GM23248 (cell line): ENCODE measurements around the gene LGALS9C. TPM values are rescaled to one million over a fixed set of nuclear protein-coding genes. Genes with fewer than 3 reads are reported as not detected.
"Not testable (repeated sequence)": the region's sequence is repeated elsewhere in the genome, so short reads cannot be mapped to it uniquely, and the experiment has no call there.

Experiments
- DNase-seq: peaks from one replicate; pipeline ENCODE4 v3.0.0-alpha.2; 2015
- H2AFZ ChIP-seq: fragments of 200-600 bp; sonication (generic); 2 replicates; pipeline ENCODE4 v1.6.1; 2016; ENCODE audit warnings: antibody characterized with exemption
- H3F3A ChIP-seq: fragments of 200-600 bp; sonication (generic); 2 replicates; pipeline ENCODE4 v1.6.1; 2016; ENCODE audit warnings: mild to moderate bottlenecking, antibody characterized with exemption, mixed run types; ENCODE audit not compliant: insufficient read depth
- H3K27ac ChIP-seq: fragments of 200-600 bp; sonication (generic); 2 replicates; pipeline ENCODE4 v1.5.1; 2016; ENCODE audit warnings: mild to moderate bottlenecking
- H3K27me3 ChIP-seq: fragments of 200-600 bp; sonication (generic); replicated peaks from 2 replicates; pipeline ENCODE4 v1.6.1; 2016; ENCODE audit warnings: mild to moderate bottlenecking; ENCODE audit not compliant: insufficient read depth
- H3K36me3 ChIP-seq: fragments of 200-600 bp; sonication (generic); 2 replicates; pipeline ENCODE4 v1.6.1; 2016; ENCODE audit warnings: low read depth, mild to moderate bottlenecking
- H3K4me1 ChIP-seq: fragments of 200-600 bp; sonication (generic); 2 replicates; pipeline ENCODE4 v1.6.1; 2016; ENCODE audit warnings: mild to moderate bottlenecking; ENCODE audit not compliant: insufficient read depth
- H3K4me2 ChIP-seq: fragments of 200-600 bp; sonication (generic); one replicate; pipeline ENCODE4 v1.6.1; 2016; ENCODE audit warnings: mild to moderate bottlenecking; ENCODE audit not compliant: unreplicated experiment
- H3K4me3 ChIP-seq: fragments of 200-600 bp; sonication (generic); 2 replicates; pipeline ENCODE4 v1.5.1; 2016; ENCODE audit warnings: mild to moderate bottlenecking
- H3K79me2 ChIP-seq: fragments of 200-600 bp; sonication (generic); 2 replicates; pipeline ENCODE4 v1.6.1; 2016; ENCODE audit warnings: mild to moderate bottlenecking; ENCODE audit not compliant: insufficient read depth
- H3K9ac ChIP-seq: fragments of 200-600 bp; sonication (generic); 2 replicates; pipeline ENCODE4 v1.6.1; 2016; ENCODE audit warnings: mild to moderate bottlenecking
- H3K9me2 ChIP-seq: fragments of 200-600 bp; sonication (generic); 2 replicates; pipeline ENCODE4 v1.6.1; 2016; ENCODE audit warnings: mixed run types, mild to moderate bottlenecking, moderate library complexity; ENCODE audit not compliant: insufficient read depth
- H3K9me3 ChIP-seq: fragments of 200-600 bp; sonication (generic); one replicate; pipeline ENCODE4 v1.6.1; 2017; ENCODE audit warnings: low read depth
- H4K20me1 ChIP-seq: fragments of 200-600 bp; sonication (generic); 2 replicates; pipeline ENCODE4 v1.6.0; 2016; ENCODE audit not compliant: insufficient read depth
- WGBS, 2 experiments: methylation state at CpG; one replicate each; pipeline ENCODE4 v1.1.6; 2015 to 2017; ENCODE audit warnings: low lambda C conversion rate in 2 of 2, low coverage in 1 of 2; ENCODE audit errors: missing lambda C conversion rate in 2 of 2; 5-methylcytosine and 5-hydroxymethylcytosine counted together
- in situ Hi-C: fragments of 300-500 bp; cut with MboI; formaldehyde crosslinking; loops from 2 replicates; pipeline ENCODE4 v1.15.0; 2020
- polyA plus RNA-seq: library from polyadenylated mRNA; unstranded; fragments of >200 nt; fragmentation: Nextera tagmentation; extraction: Ambion mirVana; gene quantifications from 2 replicates; pipeline ENCODE4 v1.2.1, GENCODE V29; 2016
- total RNA-seq: library from RNA; depleted of rRNA; stranded (reverse); fragments of >200 nt; shearing (Covaris generic); gene quantifications from 2 replicates; pipeline ENCODE4 v1.2.3, GENCODE V29; 2014

The LGALS9C gene
- total and polyA plus RNA-seq, 2 experiments from 2014 or later = not detected

DNA sequence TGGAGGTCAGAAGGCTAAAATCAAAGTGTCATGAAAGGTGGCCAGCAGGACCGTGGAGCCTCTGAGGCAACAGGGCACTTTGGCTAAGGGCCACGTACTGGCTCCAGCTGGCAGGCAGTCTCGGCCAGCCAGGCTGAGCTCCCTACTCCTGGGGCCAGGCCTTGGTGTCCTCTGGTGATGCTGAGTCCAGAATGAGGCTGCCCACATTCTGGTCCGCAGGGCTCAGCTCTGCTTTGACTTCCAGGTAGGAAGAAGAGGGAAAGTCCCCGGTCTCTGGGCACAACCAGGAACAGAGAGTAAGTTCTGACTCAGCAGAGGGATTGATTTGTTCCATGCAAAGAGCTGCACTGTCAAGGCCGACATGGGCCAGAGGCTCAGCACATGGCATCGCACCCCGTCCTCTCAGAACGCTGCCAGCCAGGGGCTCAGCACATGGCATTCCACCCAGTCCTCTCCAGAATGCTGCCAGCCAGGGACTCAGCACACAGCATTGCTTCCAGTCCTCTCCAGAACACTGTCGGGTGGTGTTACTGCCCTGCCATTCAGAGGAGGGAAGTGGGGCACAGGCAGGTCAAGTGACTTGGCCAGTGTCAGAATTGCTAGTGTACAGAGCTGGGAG lies 2.5 kb downstream of the LGALS9C start:
- 20 to 23% methylated on average over 5 to 6 of the region's 10 CpGs for WGBS, 2 experiments
- H3K4me3 ChIP-seq, H3K36me3 ChIP-seq, in situ Hi-C loops, H3K9me3 ChIP-seq, H3K4me1 ChIP-seq, H3K9ac ChIP-seq, H2AFZ ChIP-seq, H4K20me1 ChIP-seq, H3K27me3 ChIP-seq, H3K4me2 ChIP-seq, H3K79me2 ChIP-seq, H3F3A ChIP-seq, H3K27ac ChIP-seq, DNase-seq, H3K9me2 ChIP-seq: not testable (repeated sequence)

DNA sequence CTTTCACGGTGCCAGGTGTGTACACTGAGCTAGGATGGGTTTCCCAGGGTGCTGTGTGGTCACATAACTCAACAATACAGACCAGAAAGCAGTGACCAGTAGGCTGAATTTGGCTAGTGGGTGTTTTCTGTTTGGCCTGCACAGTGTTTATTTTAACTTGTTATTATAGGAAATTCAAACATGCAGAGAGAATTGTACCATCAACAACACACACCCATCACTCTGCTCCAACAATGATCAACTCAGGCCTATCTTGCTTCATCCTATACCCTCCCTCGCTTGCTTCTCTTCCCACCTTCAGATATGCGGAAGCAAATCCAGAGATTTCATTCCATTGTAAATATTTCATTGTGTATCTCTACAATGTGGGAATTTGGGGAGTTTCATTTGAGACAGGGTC lies 5.2 kb downstream of the LGALS9C start:
- H2AFZ ChIP-seq, H3K9me2 ChIP-seq, H4K20me1 ChIP-seq, in situ Hi-C loops, H3K27ac ChIP-seq, H3K4me3 ChIP-seq, H3K4me1 ChIP-seq, H3F3A ChIP-seq, H3K9ac ChIP-seq, H3K4me2 ChIP-seq, H3K36me3 ChIP-seq, H3K9me3 ChIP-seq, H3K79me2 ChIP-seq, DNase-seq, H3K27me3 ChIP-seq: not testable (repeated sequence)
- WGBS, 2 experiments = 65 to 91% methylated on average over 2 of the region's 3 CpGs

DNA sequence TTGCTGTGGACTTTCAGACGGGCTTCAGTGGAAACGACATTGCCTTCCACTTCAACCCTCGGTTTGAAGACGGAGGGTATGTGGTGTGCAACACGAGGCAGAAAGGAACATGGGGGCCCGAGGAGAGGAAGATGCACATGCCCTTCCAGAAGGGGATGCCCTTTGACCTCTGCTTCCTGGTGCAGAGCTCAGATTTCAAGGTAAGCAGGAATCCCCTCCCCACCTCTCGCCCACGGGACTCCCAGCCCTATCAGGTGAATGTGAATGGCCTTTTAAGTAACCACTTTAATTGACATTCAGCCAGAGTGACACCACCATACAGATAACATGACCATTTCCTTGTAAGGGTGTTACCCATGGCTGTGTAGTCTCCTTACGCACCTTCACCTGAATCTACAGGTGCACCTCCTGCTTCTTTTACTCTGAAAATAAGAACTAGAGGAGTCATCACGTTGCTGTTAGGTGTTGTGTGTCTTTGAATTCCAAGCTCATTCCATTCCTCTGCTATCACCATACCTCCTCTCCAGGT lies 9.4 kb downstream of the LGALS9C start:
- H3K4me3 ChIP-seq, H3K36me3 ChIP-seq, H3K9me3 ChIP-seq, H3K9me2 ChIP-seq, H2AFZ ChIP-seq, in situ Hi-C loops, H3K9ac ChIP-seq, H3K4me2 ChIP-seq, H3K27me3 ChIP-seq, H3F3A ChIP-seq, H3K4me1 ChIP-seq, H3K79me2 ChIP-seq, DNase-seq, H4K20me1 ChIP-seq, H3K27ac ChIP-seq: not testable (repeated sequence)
- WGBS, 2 experiments = 68 to 69% methylated on average over 6 to 7 of the region's 10 CpGs

DNA sequence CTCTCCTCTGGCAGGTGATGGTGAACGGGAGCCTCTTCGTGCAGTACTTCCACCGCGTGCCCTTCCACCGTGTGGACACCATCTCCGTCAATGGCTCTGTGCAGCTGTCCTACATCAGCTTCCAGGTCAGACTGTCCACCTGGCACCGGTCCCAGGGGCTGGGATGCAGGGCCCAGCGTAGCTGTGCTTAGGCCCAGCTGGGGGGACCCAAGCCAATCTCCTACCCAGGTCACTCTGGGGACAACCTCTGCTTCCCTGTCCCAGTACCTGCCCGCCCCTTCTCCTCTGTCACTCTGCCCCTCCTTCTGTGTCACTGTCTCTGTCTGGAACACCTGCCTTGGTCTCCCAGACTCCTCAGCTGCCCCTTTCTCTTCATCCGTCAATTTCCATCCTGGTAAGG lies 11.0 kb downstream of the LGALS9C start:
- in situ Hi-C loops, H3K4me2 ChIP-seq: not testable (repeated sequence)
- 53 to 65% methylated on average over 2 to 4 of the region's 10 CpGs for WGBS, 2 experiments

DNA sequence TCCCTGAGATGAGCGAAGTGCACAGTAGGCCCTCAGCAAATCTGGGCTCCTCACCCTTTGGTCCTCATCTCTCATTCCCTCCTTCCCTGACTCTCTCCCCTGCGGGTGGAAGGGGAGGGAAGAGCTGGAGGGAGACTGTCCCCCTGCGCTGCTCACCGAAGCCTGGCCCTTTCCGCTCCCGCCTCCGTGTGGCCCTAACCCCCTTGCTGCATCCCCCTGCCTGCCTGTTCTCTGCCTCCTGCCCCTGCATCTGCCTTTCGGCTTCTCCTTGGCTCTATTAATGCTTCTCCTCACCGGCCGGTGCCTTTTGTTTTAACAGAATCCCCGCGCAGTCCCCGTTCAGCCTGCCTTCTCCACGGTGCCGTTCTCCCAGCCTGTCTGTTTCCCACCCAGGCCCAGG lies 12.0 kb downstream of the LGALS9C start:
- H3F3A ChIP-seq, DNase-seq, H3K79me2 ChIP-seq, H2AFZ ChIP-seq, H3K9ac ChIP-seq, H3K9me2 ChIP-seq, H3K27me3 ChIP-seq, H3K4me3 ChIP-seq, in situ Hi-C loops, H3K27ac ChIP-seq, H3K9me3 ChIP-seq, H3K36me3 ChIP-seq, H4K20me1 ChIP-seq, H3K4me2 ChIP-seq, H3K4me1 ChIP-seq: not testable (repeated sequence)
- WGBS, 2 experiments = 59 to 62% methylated on average over 7 to 14 of the region's 15 CpGs

More for the DNA sequence above, 11.0 kb downstream of the LGALS9C start:
- not testable (repeated sequence) for H3K79me2 ChIP-seq, H3K9me3 ChIP-seq, H3F3A ChIP-seq, H2AFZ ChIP-seq, H3K27ac ChIP-seq, H3K36me3 ChIP-seq, H3K4me3 ChIP-seq, H3K9me2 ChIP-seq, H3K4me1 ChIP-seq, DNase-seq, H4K20me1 ChIP-seq, H3K27me3 ChIP-seq, H3K9ac ChIP-seq

DNA sequence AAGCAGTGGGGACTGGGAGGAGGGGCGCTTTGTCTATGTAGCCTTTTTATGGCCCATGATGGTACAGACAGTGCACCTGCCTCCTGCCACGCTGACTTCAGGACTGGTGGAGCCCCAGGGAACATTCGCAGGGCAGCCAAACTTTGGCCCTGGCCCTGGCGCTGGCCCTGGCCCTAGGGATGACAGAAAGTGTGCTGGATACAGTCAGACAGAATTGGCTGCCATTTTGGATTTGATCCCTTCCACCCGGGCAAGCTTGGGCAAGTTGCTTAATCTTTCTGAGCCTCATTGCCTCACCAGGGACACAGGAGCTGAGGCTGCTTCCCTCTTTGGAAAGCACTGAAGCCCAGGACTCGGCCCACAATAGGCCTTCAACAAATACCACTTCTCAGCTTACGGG lies 13.4 kb downstream of the LGALS9C start:
- H3K4me2 ChIP-seq, in situ Hi-C loops, H2AFZ ChIP-seq, H3F3A ChIP-seq, H3K4me3 ChIP-seq, H3K27me3 ChIP-seq, H3K4me1 ChIP-seq, H4K20me1 ChIP-seq, H3K79me2 ChIP-seq, H3K9ac ChIP-seq, H3K9me3 ChIP-seq, H3K27ac ChIP-seq, H3K36me3 ChIP-seq, H3K9me2 ChIP-seq, DNase-seq: not testable (repeated sequence)
- WGBS, 2 experiments = 0 to 43% methylated on average over 1 to 2 of the region's 7 CpGs

DNA sequence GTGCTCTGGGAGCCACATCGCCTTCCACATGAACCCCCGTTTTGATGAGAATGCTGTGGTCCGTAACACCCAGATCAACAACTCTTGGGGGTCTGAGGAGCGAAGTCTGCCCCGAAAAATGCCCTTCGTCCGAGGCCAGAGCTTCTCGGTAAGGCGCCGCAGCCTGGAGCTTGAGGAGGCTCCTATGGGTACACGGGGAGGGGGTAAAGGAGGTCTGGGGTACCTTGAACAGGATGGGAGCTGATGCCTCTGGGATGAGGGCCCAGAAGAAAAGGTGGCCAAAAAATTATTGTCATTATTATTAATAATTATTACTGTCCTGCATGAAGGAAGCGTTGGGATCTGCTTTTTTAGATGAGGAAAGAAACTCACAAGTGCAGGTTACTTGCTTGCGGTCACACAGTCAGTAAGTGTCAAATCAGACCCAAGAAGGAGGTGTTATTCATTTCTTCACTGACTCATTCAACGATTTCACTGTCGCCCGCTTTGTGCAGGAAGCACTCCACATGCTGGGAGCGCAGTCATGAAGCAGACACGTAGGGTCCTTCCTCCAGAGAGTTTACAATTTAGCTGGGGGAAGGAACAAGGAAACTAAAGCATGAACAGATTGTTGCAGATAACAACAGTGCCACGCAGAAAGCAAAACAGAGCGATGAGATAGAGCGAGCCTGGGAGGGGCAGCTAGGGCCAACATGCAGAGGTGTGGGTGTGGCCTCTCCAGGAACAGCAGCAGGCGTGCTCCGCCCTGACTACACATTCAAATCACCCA lies 16.3 kb downstream of the LGALS9C start:
- H3K9me2 ChIP-seq, H3K79me2 ChIP-seq, in situ Hi-C loops, H3K4me2 ChIP-seq, H3K9ac ChIP-seq, H3K4me1 ChIP-seq, H3F3A ChIP-seq, H2AFZ ChIP-seq, H4K20me1 ChIP-seq, H3K27me3 ChIP-seq, H3K27ac ChIP-seq, H3K4me3 ChIP-seq, H3K36me3 ChIP-seq, H3K9me3 ChIP-seq: not testable (repeated sequence)
- peak; percentile 59 for DNase-seq
- 43 to 52% methylated on average over 11 to 20 of the region's 23 CpGs for WGBS, 2 experiments
